ENCODE data around the gene ZNF431.
"Not testable (repeated sequence)": the region's sequence is repeated elsewhere in the genome, so short reads cannot be mapped to it uniquely, and the experiment has no call there.

The ZNF431 gene

GRCh38 chr19:21143854-21144253, 2.0 kb downstream of the ZNF431 start:
- no peak for DNase-seq (ENCODE audit: low read depth in 2 of 2)

- no peak for DNase-seq (ENCODE audit: low read depth in 2 of 2)
Observed at GRCh38 chr19:21147540-21147939, 5.7 kb downstream of the ZNF431 start.

GRCh38 chr19:21148681-21149080, 6.8 kb downstream of the ZNF431 start:
- no peak for DNase-seq (ENCODE audit: low read depth in 2 of 2)

- DNase-seq (ENCODE audit: low read depth in 2 of 2): no peak
Observed at GRCh38 chr19:21149877-21150276, 8.0 kb downstream of the ZNF431 start.

GRCh38 chr19:21151460-21151859, 9.6 kb downstream of the ZNF431 start:
- DNase-seq (ENCODE audit: low read depth in 2 of 2): no peak

- no peak for DNase-seq (ENCODE audit: low read depth in 2 of 2)
Observed at GRCh38 chr19:21158523-21159135, 16.8 kb downstream of the ZNF431 start.

GRCh38 chr19:21164541-21164940, 22.7 kb downstream of the ZNF431 start:
- DNase-seq (ENCODE audit: low read depth in 2 of 2): no peak

- DNase-seq (ENCODE audit: low read depth in 2 of 2): no peak
Observed at GRCh38 chr19:21166436-21166835, 24.6 kb downstream of the ZNF431 start.

- DNase-seq (ENCODE audit: low read depth in 2 of 2): no peak
Observed at GRCh38 chr19:21197590-21198295, 55.9 kb downstream of the ZNF431 start.

GRCh38 chr19:21202865-21203494, 61.1 kb downstream of the ZNF431 start:
- DNase-seq (ENCODE audit: low read depth in 2 of 2): peak in 1 of 2 donors; percentile 12

GRCh38 chr19:21210037-21210621, 68.3 kb downstream of the ZNF431 start:
- DNase-seq (ENCODE audit: low read depth in 2 of 2): no peak

GRCh38 chr19:21221693-21222092, 79.9 kb downstream of the ZNF431 start:
- no peak for DNase-seq (ENCODE audit: low read depth in 2 of 2)

GRCh38 chr19:21229938-21230337, 88.1 kb downstream of the ZNF431 start:
- DNase-seq (ENCODE audit: low read depth in 2 of 2): not testable (repeated sequence)

- no peak for DNase-seq (ENCODE audit: low read depth in 2 of 2)
Observed at GRCh38 chr19:21233691-21234090, 91.9 kb downstream of the ZNF431 start.

GRCh38 chr19:21236751-21237150, 94.9 kb downstream of the ZNF431 start:
- not testable (repeated sequence) for DNase-seq (ENCODE audit: low read depth in 2 of 2)

- no peak for DNase-seq (ENCODE audit: low read depth in 2 of 2)
Observed at GRCh38 chr19:21238670-21239069, 96.8 kb downstream of the ZNF431 start.
